Right renal pelvis (tissue), 4 donors: Measurements from ENCODE around the gene CADPS. TPM values are rescaled to one million over a fixed set of nuclear protein-coding genes. Genes with fewer than 3 reads are reported as not detected.
"Not testable (repeated sequence)": the region's sequence is repeated elsewhere in the genome, so short reads cannot be mapped to it uniquely, and the experiment has no call there.

Experiments
- DNase-seq, 4 donors: peaks; one replicate each; pipeline ENCODE4 v3.0.0-alpha.2; 2013; ENCODE audit warnings: low read depth in 4 of 4, low spot score in 3 of 4, missing footprints in 1 of 4
- polyA plus RNA-seq, 4 donors: library from polyadenylated mRNA; unstranded; fragments of 120-200 nt; gene quantifications; one replicate each; pipeline ENCODE4 v1.2.1, GENCODE V29; 2013; ENCODE audit not compliant: insufficient read length in 4 of 4

The CADPS gene
- polyA plus RNA-seq, 4 donors: 1.6 to 2.6 (median 1.9) TPM

GRCh38 chr3:62604751-62605351 lies 270.4 kb downstream of the CADPS start:
- no peak for DNase-seq

GRCh38 chr3:62604298-62604697 lies 270.9 kb downstream of the CADPS start:
- no peak for DNase-seq

GRCh38 chr3:62602987-62603386 lies 272.2 kb downstream of the CADPS start:
- no peak for DNase-seq

GRCh38 chr3:62602129-62602770 lies 273.0 kb downstream of the CADPS start:
- no peak for DNase-seq

- DNase-seq: no peak
These were observed 273.8 kb downstream of the CADPS start for GRCh38 chr3:62601238-62602070.

GRCh38 chr3:62600033-62600432 lies 275.2 kb downstream of the CADPS start:
- DNase-seq: no peak

- DNase-seq: no peak
These were observed 277.7 kb downstream of the CADPS start for GRCh38 chr3:62597491-62597890.

- no peak for DNase-seq
These were observed 282.8 kb downstream of the CADPS start for GRCh38 chr3:62592408-62592807.

- no peak for DNase-seq
These were observed 286.1 kb downstream of the CADPS start for GRCh38 chr3:62589078-62589477.

- no peak for DNase-seq
These were observed 287.6 kb downstream of the CADPS start for GRCh38 chr3:62587579-62588031.

- DNase-seq: no peak
These were observed 288.0 kb downstream of the CADPS start for GRCh38 chr3:62587169-62587568.

GRCh38 chr3:62586356-62586755 lies 288.9 kb downstream of the CADPS start:
- DNase-seq: no peak

- DNase-seq: no peak
These were observed 289.4 kb downstream of the CADPS start for GRCh38 chr3:62585861-62586260.

GRCh38 chr3:62584636-62585035 lies 290.6 kb downstream of the CADPS start:
- no peak for DNase-seq

- DNase-seq: no peak
These were observed 292.6 kb downstream of the CADPS start for GRCh38 chr3:62582495-62583172.

GRCh38 chr3:62580485-62580884 lies 294.7 kb downstream of the CADPS start:
- not testable (repeated sequence) for DNase-seq

- no peak for DNase-seq
These were observed 298.1 kb downstream of the CADPS start for GRCh38 chr3:62577153-62577552.

GRCh38 chr3:62574266-62574898 lies 300.8 kb downstream of the CADPS start:
- DNase-seq: no peak

GRCh38 chr3:62571916-62572315 lies 303.3 kb downstream of the CADPS start:
- DNase-seq: no peak

- no peak for DNase-seq
These were observed 304.3 kb downstream of the CADPS start for GRCh38 chr3:62570888-62571287.

GRCh38 chr3:62569609-62570008 lies 305.6 kb downstream of the CADPS start:
- DNase-seq: no peak
